ENCODE results near the gene WNK1. TPM values are rescaled to one million over a fixed set of nuclear protein-coding genes. Genes with fewer than 3 reads are reported as not detected.

The WNK1 gene
- total and polyA plus RNA-seq, 12 donors = 43.5 to 408 (median 304) TPM

GRCh38 chr12:938810-939209 is 186.4 kb downstream of the WNK1 start:
- no peak for TF ChIP-seq CTCF (IDR thresholded peaks at IDR 0.05)
- H3K27ac ChIP-seq = no peak overlapping the region
- 95 to 100% methylated on average over 3 of the region's 3 CpGs for WGBS, 2 donors

GRCh38 chr12:943051-943450 is 190.7 kb downstream of the WNK1 start:
- 40 to 76% methylated on average over 6 of the region's 6 CpGs for WGBS, 2 donors
- Histone ChIP-seq H3K9me3 (no peaks in the 10 kb centered on the region), H3K4me3 (no peak overlapping the region), H3K36me3 (peaks cover 0 to 54% (median 0%) of the 10 kb centered on the region in 9 donors), H3K4me1 (peaks cover 0 to 28% (median 2%) of the 10 kb centered on the region in 9 donors), H3K27me3 (no peaks in the 10 kb centered on the region), H3K27ac (peak overlapping the region in 5 of 10 donors; percentile 45 to 74 (median 54))
- TF ChIP-seq CTCF (IDR thresholded peaks at IDR 0.05) = no peak
- intact Hi-C loops (cut with DNase I) = loop anchor here in 3 of 10 donors (10.0 kb wide), 3 partner anchors 152 to 378 kb away; partner anchors contain the start of gene WNK1 (in 1 of the 3)
- DNase-seq (peak in 1 of 2 donors; percentile 36), ATAC-seq (peak; percentile 34 to 92 (median 82))

More at GRCh38 chr12:938810-939209, 186.4 kb downstream of the WNK1 start:
- ATAC-seq (no peak), DNase-seq (no peak)
- intact Hi-C loops (cut with DNase I) = loop anchor here in 1 of 10 donors (10.0 kb wide), 1 partner anchor 54 kb away; no protein-coding TSS in a partner anchor
- no peaks in the 10 kb centered on the region for H3K27me3 ChIP-seq
- H3K9me3 ChIP-seq = no peaks in the 10 kb centered on the region
- peaks cover 0 to 65% (median 5%) of the 10 kb centered on the region in 9 donors for H3K36me3 ChIP-seq
- peaks cover 0 to 14% (median 0%) of the 10 kb centered on the region in 9 donors for H3K4me1 ChIP-seq
- no peak overlapping the region for H3K4me3 ChIP-seq

DNA sequence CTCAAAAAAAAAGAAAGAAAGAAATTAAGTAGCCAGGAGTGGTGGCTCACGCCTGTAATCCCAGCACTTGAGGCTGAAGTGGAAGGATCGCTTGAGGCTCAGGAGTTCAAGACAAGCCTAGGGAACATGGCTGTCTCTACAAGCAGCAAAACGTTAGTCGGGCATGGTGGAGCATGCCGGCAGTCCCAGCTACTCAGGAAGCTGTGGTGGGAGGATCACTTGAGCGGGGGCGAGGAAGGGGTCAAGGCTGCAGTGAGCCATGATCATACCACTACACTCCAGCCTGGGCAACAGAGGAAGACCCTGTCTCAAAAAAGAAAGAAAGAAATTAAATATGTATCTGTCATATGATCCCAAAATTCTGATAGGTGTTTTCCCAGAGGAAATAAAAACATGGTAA is 191.8 kb downstream of the WNK1 start:
- intact Hi-C loops (cut with DNase I) = loop anchor here in 3 of 10 donors (10.0 kb wide), 3 partner anchors 151 to 379 kb away; partner anchors contain the start of gene WNK1 (in 1 of the 3)
- no peak for ATAC-seq
- peaks cover 0 to 35% (median 11%) of the 10 kb centered on the region in 9 donors for H3K4me1 ChIP-seq
- DNase-seq = no peak
- no peak overlapping the region for H3K27ac ChIP-seq
- H3K36me3 ChIP-seq = peaks cover 0 to 52% (median 0%) of the 10 kb centered on the region in 9 donors
- H3K4me3 ChIP-seq = no peak overlapping the region
- WGBS, 2 donors = 70 to 80% methylated on average over 7 of the region's 7 CpGs
- TF ChIP-seq CTCF (IDR thresholded peaks at IDR 0.05) = no peak
- no peaks in the 10 kb centered on the region for H3K9me3 ChIP-seq
- H3K27me3 ChIP-seq = no peaks in the 10 kb centered on the region

GRCh38 chr12:946212-946611 is 193.8 kb downstream of the WNK1 start:
- TF ChIP-seq CTCF (IDR thresholded peaks at IDR 0.05) = no peak
- Histone ChIP-seq H3K27me3 (no peaks in the 10 kb centered on the region), H3K36me3 (peaks cover 0 to 33% (median 0%) of the 10 kb centered on the region in 9 donors), H3K4me3 (no peak overlapping the region), H3K27ac (peak overlapping the region in 1 of 10 donors; percentile 16), H3K9me3 (no peaks in the 10 kb centered on the region), H3K4me1 (peaks cover 0 to 35% (median 11%) of the 10 kb centered on the region in 9 donors)
- ATAC-seq = no peak
- no peak for DNase-seq
- intact Hi-C loops (cut with DNase I) = loop anchor here in 7 of 10 donors (5.0 to 10.0 kb wide), 9 partner anchors 34 to 641 kb away; partner anchors contain the start of gene WNK1 (in 3 of the 7)
